AG04450 (cell line): ENCODE results near the gene CCP110. TPM values are rescaled to one million over a fixed set of nuclear protein-coding genes. Genes with fewer than 3 reads are reported as not detected.

Experiments used
- CTCF ChIA-PET: fragments of 300-600, 350-600 bp; formaldehyde crosslinking; extraction: SDS; loops from one replicate; lab custom pipeline; 2022; ENCODE audit warnings: antibody characterized with exemption, inconsistent platforms; lab: Charles Lee
- POLR2A ChIA-PET: fragments of 350-600 bp; formaldehyde crosslinking; extraction: SDS; loops from one replicate; lab custom pipeline; 2021; ENCODE audit warnings: antibody characterized with exemption, inconsistent platforms; lab: Yijun Ruan, JAX
- DNase-seq: peaks from one replicate; pipeline ENCODE4 v3.0.0-alpha.2; 2011; ENCODE audit warnings: low read depth, low spot score
- H3K27ac ChIP-seq: one replicate; pipeline ENCODE4 v1.5.1; 2012; ENCODE audit warnings: low read depth, low read length, control low read depth
- H3K27me3 ChIP-seq: one replicate; pipeline ENCODE4 v1.6.0; 2012; ENCODE audit warnings: low read length; ENCODE audit not compliant: control insufficient read depth, insufficient read depth
- H3K4me3 ChIP-seq: 2 replicates; pipeline ENCODE4 v1.5.1; 2011; ENCODE audit warnings: mild to moderate bottlenecking, low read depth, low read length, control low read depth
- H3K9me3 ChIP-seq: 2 replicates; pipeline ENCODE4 v1.5.1; 2012; ENCODE audit warnings: low read length; ENCODE audit not compliant: control insufficient read depth, insufficient read depth
- polyA plus RNA-seq: library from polyadenylated mRNA; depleted of rRNA; stranded (reverse); fragments of >200 nt; gene quantifications from 2 replicates; pipeline ENCODE4 v1.2.3, GENCODE V29; 2011; rRNA removed
- TF ChIP-seq, protein P1 (sequence below): IDR thresholded peaks from 2 replicates; pipeline ENCODE4 v1.5.1; 2011; ENCODE audit warnings: low read depth, low read length, control low read depth, inconsistent platforms

The CCP110 gene
- polyA plus RNA-seq, 1 experiment, result 8.5 TPM

GRCh38 chr16:19601083-19601976 is 77.6 kb downstream of the CCP110 start:
- no peak overlapping the region for H3K4me3 ChIP-seq
- POLR2A ChIA-PET, result interaction anchor here (0.6 to 0.8 kb wide), 2 partner anchors 16 to 285 kb away, joined by 3 to 7 read pairs; no protein-coding TSS in a partner anchor
- no peak overlapping the region for H3K27ac ChIP-seq
- DNase-seq, result no peak
- TF ChIP-seq, protein P1, sequence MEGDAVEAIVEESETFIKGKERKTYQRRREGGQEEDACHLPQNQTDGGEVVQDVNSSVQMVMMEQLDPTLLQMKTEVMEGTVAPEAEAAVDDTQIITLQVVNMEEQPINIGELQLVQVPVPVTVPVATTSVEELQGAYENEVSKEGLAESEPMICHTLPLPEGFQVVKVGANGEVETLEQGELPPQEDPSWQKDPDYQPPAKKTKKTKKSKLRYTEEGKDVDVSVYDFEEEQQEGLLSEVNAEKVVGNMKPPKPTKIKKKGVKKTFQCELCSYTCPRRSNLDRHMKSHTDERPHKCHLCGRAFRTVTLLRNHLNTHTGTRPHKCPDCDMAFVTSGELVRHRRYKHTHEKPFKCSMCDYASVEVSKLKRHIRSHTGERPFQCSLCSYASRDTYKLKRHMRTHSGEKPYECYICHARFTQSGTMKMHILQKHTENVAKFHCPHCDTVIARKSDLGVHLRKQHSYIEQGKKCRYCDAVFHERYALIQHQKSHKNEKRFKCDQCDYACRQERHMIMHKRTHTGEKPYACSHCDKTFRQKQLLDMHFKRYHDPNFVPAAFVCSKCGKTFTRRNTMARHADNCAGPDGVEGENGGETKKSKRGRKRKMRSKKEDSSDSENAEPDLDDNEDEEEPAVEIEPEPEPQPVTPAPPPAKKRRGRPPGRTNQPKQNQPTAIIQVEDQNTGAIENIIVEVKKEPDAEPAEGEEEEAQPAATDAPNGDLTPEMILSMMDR, result peak; percentile 65
- H3K9me3 ChIP-seq, result no peaks in the 10 kb centered on the region
- CTCF ChIA-PET, result interaction anchor here (0.7 to 12.5 kb wide), 30 partner anchors 8 to 306 kb away, joined by 3 to 193 read pairs (median 4); partner anchors contain the start of gene GPRC5B
- no peaks in the 10 kb centered on the region for H3K27me3 ChIP-seq

Other genes starting within 250 kb of the CCP110 start
- gene CLEC19A, start 238.2 kb upstream of the CCP110 start, polyA plus RNA-seq, result not detected in 2 replicates
- gene TMC5, start 106.1 kb upstream of the CCP110 start, polyA plus RNA-seq, result not detected in 2 replicates
- 89.7 and 100 TPM in 2 replicates for gene GDE1, start 1.8 kb upstream of the CCP110 start, polyA plus RNA-seq
- gene VPS35L, start 31.8 kb downstream of the CCP110 start, polyA plus RNA-seq, result 67.1 and 77.8 TPM in 2 replicates
- 11.5 and 14.9 TPM in 2 replicates for gene KNOP1, start 194.3 kb downstream of the CCP110 start, polyA plus RNA-seq
- 13.8 and 18.0 TPM in 2 replicates for gene IQCK, start 194.3 kb downstream of the CCP110 start, polyA plus RNA-seq